NCI-H226 (cell line): Measurements from ENCODE around the gene PRMT9.

Experiments used
- DNase-seq: peaks from one replicate; pipeline ENCODE4 v3.0.0-alpha.2; 2015

The PRMT9 gene

DNA sequence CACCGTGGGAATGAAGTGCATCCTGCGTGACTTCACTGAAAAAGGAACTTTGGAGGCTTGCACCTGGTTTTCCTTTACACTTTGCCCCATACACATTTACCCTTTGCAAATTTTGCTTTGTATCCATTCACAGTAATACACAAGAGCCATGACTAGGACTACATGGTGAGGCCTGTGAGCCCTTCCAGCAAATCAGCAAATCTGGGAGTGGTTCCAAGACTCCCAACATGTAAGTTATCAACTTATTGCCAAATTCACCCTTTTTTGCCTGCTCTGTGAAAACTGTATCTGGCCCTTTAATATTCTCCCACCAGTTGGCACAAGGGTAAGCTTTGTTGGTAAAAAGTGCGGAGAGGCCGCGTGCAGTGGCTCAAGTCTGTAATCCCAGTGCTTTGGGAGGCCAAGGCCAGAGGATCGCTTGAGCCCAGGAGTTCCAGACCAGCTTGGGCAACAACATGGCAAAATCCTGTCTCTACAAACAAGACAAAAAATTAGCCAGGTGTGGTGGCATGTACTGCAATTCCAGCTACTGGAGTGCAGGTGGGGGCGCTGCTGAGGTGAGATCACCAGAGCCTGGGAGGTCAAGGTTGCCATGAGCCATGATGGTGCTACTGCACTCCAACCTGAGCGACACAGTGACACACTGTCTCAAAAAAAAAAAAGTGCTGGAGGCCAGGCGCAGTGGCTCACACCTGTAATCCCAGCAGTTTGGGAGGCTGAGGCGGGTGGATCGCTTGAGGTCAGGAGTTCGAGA is 5.0 kb downstream of the PRMT9 start:
- DNase-seq = no peak

DNA sequence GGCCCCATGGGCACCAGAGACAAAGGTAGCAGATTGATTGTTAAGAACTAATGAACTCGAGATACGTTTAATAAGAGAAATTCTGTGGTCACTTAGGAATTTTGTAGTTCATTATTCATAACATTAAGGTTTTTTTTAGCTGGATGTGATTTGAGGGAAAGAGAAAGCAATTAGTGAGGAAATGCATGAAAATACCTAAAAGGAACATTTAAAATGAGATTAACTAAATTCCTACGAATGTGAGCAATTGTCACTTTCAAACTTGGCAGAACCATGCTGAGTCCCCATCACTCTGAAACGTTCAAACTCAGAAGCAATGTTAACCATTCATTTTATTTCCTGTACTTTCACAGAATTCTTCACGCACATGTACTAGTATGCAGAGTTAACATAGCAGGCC is 5.9 kb downstream of the PRMT9 start:
- DNase-seq = no peak

DNA sequence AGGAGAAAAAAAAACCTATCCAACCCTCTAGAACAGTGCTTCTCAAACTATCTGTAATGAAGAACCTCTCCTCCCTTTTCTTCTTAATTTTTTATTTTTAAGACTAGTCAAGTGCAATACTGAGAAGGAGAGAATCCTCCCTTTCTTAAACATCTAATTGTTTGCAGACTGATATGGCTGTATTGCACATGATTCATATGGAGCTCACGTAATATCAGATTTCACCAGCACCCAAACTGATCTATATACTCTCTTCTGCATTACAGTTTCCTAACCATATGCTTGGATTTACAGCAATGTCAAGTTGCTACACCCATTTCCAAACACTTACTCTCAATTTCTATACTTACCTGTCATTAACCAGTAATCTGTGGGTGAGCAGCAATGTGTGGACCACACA is 9.5 kb downstream of the PRMT9 start:
- no peak for DNase-seq

DNA sequence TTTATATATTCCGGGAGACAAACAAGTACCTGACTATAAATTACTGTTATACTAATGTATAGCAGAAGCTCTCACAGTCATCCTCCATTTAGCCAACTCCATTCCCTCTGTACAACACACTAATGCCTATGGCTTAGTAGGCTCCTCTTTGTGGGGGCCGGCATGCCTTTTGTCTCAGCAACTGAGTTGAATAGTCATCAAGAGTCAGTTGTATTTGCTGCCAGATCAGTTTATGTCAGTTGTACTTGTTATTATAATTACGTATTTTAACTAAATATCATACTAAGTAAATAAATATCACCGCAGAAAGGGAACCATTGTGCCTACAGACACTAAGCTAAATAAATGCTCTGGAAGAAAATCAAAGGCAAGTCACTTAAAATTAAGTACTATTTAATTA is 9.9 kb downstream of the PRMT9 start:
- no peak for DNase-seq

DNA sequence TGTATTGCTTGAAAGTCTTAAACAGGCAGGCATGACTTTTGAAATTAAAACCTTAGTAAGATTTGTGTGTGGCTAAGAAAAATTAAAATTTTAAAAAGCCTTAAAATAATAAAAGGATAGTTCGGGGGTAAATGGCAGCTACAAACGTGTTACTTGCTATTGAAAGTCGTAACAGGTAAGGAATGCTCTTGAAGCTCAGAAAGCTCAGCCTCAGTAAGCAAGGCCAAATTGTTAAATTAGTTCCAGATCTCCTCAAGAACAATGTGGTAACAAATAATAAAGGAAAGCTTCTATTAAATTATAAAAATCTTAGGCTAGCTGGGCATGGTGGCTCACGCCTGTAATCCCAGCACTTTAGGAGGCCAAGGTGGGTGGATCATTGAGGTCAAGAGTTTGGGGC is 25.5 kb downstream of the PRMT9 start:
- DNase-seq = no peak

DNA sequence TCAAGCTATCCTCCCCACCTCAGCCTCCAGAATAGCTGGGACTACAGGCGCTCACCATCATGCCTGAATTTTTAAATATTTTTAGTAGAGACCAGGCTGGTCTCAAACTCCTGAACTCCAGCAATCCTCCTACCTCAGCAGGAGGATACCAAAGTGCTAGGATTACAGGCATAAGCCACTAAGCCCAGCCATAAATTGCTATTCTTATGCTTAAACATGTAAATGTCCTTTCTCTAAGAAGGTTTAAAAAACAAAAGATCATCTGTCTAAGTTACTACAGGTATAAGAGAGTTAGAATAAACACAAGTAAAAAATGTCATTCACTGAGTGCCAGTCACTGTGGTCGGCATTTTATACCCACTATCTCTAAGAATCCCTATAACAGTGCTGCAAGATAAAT is 28.3 kb downstream of the PRMT9 start:
- no peak for DNase-seq

DNA sequence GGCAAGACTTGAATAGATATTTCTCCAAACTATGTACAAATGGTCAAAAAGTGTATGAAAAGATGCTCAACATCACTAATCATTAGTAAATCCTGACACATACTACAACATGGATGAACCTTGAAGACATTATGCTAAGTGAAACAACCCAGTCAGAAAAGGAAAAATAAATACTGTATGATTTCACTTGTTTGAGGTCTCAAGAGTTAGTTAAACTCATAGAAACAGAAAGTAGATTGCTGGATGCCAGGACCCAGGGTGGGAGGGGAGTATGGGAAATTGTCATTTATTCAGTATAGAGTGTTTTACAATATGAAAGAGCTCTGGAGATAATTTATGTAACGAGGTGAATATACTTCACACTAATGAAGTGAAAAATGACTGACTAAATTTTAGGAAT is 32.4 kb downstream of the PRMT9 start:
- no peak for DNase-seq

DNA sequence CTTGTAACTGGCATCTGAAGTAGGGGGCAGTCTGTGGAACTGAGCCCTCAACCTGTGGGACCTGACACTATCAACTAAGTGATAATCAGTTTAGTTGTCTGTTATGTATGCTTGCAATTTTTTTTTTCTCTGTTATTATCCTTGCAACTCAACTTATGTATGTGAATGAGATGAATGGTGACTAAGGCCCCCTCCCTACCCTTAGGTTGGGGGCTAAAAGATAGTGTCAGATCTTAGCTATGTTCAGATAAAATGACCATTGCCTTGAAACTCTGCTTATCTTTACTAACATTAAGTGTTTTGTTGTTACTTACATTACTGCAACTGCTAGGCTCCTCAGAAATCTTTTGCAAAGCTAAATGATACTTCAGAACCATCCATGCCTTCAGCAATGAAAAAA is 35.3 kb downstream of the PRMT9 start:
- DNase-seq = no peak

DNA sequence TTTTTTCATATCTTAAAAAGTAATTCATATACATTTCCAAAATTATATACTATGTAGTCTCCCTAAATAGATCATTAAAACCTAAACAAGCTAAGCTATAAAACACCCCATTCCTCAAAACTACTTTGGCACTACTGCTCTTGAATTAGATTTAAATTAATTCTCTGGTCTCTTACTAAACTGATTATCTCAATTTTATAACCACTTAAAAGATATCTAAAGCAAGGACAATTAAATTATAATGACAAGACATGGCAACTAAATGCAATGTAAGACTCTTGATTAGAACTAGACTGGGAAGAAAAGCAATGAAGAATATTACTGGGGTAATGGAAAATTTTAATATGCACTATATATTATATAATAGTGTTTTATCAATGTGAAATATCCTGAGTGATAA is 38.9 kb downstream of the PRMT9 start:
- no peak for DNase-seq

DNA sequence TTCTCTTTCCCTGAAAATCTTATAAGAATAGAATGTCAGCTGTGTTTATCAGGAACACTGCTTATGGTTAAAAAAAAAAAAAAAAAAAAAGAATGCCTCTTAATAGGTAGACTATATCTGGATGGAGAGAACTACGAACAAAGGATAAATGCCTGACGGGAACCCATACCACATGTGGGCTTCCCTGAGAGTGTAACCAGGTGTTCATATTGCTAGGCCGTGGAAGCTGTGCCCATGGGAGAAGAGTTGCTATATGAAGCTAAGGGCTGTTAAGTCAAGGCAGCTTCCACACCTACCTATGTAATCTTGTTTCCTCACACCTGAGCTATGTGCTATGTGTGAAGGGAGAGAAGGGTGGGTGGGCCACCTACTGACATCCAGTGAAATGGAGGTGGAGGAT is 39.5 kb downstream of the PRMT9 start:
- DNase-seq = no peak

DNA sequence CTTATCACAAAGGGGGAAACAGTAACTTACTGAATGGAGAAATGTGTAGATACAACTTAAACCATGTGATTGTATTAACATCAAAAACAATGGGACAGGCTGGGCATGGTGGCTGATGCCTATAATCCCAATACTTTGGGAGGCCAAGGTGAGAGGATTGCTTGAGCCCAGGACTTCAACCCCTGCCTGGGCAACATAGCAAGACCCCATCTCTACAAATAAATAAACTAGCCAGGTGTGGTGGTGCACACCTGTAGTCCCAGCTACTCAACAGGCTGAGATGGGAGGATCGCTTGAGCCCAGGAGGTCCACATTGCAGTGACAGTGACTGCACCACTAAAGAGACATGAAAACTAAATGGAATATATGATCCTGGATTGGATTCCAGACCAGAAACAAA is 40.3 kb downstream of the PRMT9 start:
- no peak for DNase-seq

DNA sequence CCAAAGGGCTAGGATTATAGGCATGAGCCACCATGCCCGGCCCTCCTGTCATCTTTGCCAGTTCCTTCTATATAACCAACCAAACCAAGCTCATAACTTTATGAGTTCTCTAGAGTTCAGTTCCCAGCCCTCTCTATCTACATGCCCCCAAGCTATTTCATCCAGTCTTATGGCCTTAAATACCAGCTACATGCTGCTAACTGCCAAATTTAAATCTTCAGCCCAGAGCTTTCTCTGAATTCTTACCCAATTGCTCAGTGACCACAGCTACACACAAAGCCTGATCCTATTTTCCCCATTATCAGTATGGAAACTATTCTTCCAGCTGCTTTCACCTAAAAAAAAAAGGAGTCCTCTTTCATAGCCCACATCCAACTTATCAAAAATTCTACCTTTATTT is 43.6 kb downstream of the PRMT9 start:
- peak; percentile 33 for DNase-seq

DNA sequence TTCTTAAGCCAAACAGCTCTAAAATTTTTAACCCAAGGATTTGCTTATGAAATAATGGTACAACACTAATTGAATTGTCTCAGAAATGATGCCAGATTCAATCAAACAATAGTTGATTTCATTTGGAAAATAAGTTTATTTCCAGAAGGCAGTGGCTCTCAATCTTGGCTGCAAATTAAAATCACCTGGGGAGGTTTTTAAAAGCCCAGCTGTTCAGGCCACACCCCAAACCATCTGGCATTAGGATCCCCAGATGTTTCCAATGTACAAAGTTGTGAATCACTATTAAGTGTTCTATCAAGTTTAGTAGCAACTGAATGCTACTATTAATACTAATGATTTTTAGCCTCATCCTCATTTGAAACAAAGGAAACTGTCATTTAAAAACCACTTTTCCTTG is 44.6 kb downstream of the PRMT9 start:
- DNase-seq = no peak

DNA sequence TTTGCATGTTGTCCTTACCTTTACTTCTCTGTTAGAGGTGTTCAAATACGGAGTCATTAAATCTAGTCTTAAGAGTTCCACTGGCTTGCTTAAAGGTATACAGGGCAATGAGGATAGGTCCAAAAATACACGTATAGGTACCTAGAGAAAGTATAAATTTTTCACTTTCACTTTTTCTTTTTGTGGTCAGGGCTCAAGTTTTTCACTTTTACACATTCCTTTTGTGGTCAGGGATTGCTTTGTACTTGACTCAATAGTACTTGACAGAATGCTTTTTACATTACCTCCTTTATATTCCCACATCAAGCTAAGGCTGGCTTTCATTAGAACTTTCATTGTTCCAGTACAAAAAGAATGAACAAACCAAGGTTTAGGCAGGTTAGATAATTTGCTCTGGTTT is 45.0 kb downstream of the PRMT9 start:
- no peak for DNase-seq

DNA sequence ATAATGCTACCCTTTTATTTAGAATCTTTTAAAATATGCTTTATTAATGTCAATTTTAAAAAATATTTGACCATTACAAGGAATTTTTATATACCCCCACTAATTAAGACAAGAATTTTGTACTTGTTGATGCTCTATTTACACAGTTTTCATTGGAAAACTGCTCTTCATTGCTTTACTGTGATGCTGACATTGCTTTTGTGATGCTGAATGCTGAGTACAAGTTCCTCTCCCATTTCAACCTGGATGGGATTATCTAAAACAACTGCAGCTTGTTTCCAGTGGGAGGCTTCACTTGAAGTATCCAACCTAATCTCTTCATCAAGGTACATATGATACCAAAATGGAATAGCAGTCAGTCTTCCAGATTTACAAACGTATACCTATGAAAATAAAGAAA is 45.6 kb downstream of the PRMT9 start:
- no peak for DNase-seq

DNA sequence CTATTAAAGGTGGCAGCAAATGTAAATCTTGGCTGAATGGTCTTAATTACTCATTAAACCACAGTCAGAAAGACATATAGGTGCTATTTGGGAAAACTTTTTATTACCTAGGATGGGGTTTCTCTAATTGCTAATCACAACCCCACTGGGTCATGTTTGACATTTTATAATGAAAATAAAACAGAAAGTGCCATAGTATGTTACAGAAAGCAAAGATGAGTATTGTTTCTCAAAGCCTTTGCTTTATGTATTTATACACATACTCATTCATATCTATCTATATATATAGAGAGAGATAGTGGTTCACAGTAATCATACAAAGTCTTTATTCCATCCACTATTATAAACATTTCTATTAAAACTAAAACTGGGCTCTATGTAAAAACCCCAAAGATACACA is 48.6 kb downstream of the PRMT9 start:
- no peak for DNase-seq

DNA sequence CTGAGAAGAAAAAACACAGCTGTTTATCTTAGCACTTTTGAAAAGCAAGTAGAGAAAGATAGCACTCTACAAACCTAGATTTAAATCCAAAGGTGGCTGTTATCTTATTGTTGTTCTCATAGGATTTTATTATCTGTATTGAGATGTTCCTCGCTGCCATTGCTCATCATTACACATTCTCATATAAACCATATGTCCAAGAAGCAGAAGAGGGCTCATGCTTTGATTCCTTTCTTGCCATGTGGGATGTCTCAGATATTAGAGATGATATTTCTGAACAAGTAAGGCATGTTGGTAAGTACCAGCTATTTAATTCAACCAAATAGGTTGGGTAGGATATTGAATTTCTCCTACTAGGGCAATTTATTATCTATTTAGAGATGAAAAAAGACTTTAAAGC is 50.3 kb downstream of the PRMT9 start:
- DNase-seq = no peak

DNA sequence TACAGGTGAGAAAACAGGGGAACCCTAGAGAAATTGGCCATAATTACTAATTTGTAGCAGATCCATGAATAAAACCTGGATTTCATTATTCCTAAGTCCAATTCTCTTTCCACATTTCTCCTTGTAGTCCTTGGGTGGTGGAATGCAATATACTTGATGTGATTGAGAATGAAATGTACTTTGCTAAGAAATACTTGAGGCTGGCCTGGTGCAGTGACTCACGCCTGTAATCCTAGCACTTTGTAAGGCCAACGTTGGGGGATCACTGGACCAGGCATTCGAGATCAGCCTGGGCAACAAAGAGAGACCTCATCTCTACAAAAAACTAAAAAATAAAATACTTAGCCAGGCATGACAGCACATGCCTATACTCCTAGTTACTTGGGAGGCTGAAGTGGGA is 50.9 kb downstream of the PRMT9 start:
- DNase-seq = no peak

DNA sequence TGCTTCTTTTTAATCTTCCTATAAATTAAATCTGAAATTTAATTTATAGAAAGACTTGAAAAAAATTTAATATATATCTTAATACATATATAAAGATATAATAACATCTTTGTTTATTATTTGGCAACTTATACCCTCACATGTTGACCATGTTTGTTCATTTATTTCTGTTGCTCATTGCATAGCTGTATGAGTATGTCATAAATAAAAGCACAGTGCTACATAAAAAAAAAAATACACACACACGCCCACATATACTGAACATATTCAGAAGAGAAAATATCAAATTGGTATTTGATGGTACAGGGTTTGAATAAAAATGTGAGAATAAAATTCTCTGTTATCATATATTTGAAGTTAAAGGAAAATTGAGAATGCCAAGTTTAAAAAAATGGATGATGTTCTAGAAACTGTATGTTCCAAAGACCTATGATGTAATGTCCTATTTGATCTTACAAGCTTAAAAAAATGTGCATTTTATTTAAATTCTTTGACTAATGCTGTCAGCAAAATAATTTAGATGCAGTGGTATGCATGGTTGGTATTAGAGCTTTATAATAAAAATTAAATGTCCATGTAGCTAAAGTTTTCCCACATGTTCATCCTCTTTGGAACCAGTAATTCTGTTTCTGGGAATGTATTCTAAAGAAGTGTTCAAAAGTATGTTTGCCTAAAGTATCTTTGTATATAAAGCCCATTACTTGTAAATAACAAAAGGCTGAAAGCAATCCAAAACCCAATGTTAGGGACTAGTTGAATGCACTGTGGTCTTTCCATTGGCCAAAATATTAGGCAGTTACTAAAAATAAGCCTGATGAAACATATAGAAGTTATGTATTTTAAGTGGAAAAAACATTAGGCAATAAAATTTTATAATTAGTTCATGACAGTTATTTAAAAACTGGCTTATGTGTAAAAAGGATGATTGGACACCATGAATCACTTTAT is 53.9 kb downstream of the PRMT9 start:
- no peak for DNase-seq

DNA sequence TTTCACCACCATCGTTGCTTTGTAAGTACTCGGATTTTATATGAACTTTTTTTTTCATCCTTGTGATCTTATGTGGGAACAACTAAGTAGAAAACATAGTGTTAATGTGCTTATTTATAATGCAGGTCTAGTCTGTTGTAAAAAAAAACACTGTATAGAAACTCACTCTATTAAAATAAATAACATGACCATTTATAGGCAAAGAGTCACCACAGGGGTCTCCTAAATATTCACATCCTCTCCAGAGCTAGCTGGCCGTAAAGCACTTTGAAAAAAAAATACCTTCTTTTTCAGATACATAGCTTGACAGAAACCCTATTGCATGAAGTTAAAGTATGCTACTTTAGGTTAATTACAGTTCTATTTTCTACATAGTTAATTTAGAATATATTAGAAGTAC is 55.5 kb downstream of the PRMT9 start:
- DNase-seq = no peak

DNA sequence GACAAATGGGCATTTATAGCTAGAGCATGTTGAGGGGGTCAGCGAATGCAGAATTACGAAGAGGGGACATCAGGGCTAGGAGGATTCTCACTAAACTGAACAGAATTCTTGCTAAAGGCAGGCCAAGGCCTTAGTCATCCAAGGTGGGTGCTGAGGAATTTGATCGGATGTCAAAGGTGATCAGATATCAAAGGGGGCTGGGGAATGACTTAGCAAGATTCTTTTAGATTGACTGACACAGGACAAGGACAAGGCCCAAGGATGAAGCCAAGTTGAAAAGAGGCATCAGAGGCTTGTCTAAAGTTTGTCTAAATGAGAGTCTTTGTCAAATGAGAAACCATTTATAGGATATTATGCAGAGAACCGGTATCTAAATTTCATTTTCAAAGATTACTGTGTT is 57.1 kb downstream of the PRMT9 start:
- no peak for DNase-seq

DNA sequence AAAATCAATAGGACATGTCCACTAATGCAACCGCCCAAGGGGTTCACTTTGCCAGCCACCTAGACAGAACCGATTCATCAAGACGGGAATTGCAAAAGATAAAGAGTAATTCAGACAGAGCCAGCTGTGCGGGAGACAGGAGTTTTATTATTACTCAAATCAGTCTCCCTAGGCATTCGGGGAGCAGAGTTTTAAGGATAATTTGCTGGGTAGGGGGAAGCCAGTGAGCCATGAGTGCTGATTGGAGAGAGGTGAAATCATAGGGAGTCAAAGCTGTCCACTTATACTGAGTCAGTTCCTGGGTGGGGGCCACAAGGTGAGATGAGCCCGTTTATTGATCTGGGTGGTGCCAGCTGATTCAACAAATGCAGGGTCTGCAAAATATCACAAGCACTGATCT is 58.2 kb downstream of the PRMT9 start:
- no peak for DNase-seq

DNA sequence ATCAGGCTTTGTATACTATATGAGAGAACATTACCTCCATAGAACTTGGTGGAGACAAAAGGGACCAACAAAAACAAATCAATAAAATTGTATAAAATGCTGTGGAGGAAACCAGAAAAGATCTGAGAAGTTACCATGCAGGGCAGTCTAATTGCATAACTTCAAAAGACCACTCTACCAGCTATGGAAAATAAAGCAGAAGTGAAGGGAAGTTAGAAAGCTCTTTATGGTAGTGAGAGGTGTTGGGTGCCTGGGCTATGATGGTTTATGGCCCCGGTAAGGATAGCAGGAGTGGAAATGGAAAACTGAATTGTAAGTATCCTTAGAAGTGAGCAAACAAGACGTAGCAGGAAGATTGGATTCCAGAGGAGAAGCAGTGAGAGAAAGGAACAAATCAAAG is 63.6 kb downstream of the PRMT9 start:
- DNase-seq = no peak
